GM19240 (cell line): ENCODE results near the gene CARD14.
A peak's percentile ranks its signal among the peaks of the same experiment; 100 is the strongest.
"Not testable (repeated sequence)": the region's sequence is repeated elsewhere in the genome, so short reads cannot be mapped to it uniquely, and the experiment has no call there.

Experiments
- DNase-seq: peaks from one replicate; pipeline ENCODE4 v3.0.0; 2011; ENCODE audit warnings: low spot score; ENCODE audit not compliant: insufficient read length

Gene CARD14

GRCh38 chr17:80147035-80147822, 22.6 kb upstream of the CARD14 start, which contains the start of gene EIF4A3:
Gene EIF4A3, minus strand, starts transcription at chr17:80147128. Its CDS starts 167 bp downstream, at chr17:80146961.
- DNase-seq, result peak; percentile 89

GRCh38 chr17:80151333-80151732, 18.5 kb upstream of the CARD14 start:
- no peak for DNase-seq

GRCh38 chr17:80152081-80152702, 17.6 kb upstream of the CARD14 start:
- no peak for DNase-seq

GRCh38 chr17:80153004-80153403, 16.8 kb upstream of the CARD14 start:
- DNase-seq, result no peak

GRCh38 chr17:80154166-80154565, 15.7 kb upstream of the CARD14 start:
- DNase-seq, result no peak

GRCh38 chr17:80155600-80155999, 14.2 kb upstream of the CARD14 start:
- DNase-seq, result not testable (repeated sequence)

GRCh38 chr17:80158846-80159245, 11.0 kb upstream of the CARD14 start:
- DNase-seq, result no peak

- DNase-seq, result no peak
These were observed 9.3 kb upstream of the CARD14 start for GRCh38 chr17:80160536-80160935.

GRCh38 chr17:80163336-80163735, 6.5 kb upstream of the CARD14 start:
- no peak for DNase-seq

GRCh38 chr17:80164185-80164584, 5.6 kb upstream of the CARD14 start:
- no peak for DNase-seq

- DNase-seq, result no peak
These were observed 3.4 kb upstream of the CARD14 start for GRCh38 chr17:80166446-80166845.

GRCh38 chr17:80168371-80168770, 1.5 kb upstream of the CARD14 start:
- no peak for DNase-seq

GRCh38 chr17:80169107-80169506, 723 bp upstream of the CARD14 start:
- DNase-seq, result no peak

- DNase-seq, result no peak
These were observed 1.9 kb downstream of the CARD14 start for GRCh38 chr17:80171681-80172080.

- DNase-seq, result no peak
These were observed 3.3 kb downstream of the CARD14 start for GRCh38 chr17:80173126-80173525.

GRCh38 chr17:80173916-80174315, 4.1 kb downstream of the CARD14 start:
- no peak for DNase-seq

- DNase-seq, result no peak
These were observed 6.9 kb downstream of the CARD14 start for GRCh38 chr17:80176757-80177156.

GRCh38 chr17:80177986-80178595, 8.3 kb downstream of the CARD14 start:
- no peak for DNase-seq

GRCh38 chr17:80180192-80180591, 10.4 kb downstream of the CARD14 start:
- DNase-seq, result no peak

GRCh38 chr17:80181431-80181830, 11.6 kb downstream of the CARD14 start:
- DNase-seq, result no peak

GRCh38 chr17:80182118-80182844, 12.5 kb downstream of the CARD14 start:
- DNase-seq, result no peak

GRCh38 chr17:80182845-80183223, 13.0 kb downstream of the CARD14 start:
- no peak for DNase-seq
